Breast epithelium (tissue), 4 donors: ENCODE measurements around the gene BRD8. TPM values are rescaled to one million over a fixed set of nuclear protein-coding genes. Genes with fewer than 3 reads are reported as not detected.

Experiments
- DNase-seq, 2 donors: peaks; one replicate each; pipeline ENCODE4 v3.0.0-alpha.2; 2019; ENCODE audit warnings: low spot score in 2 of 2
- H3K27ac ChIP-seq, 2 donors: fragments of 200-600 bp; sonication (generic) in 1 of 2; one replicate each; pipeline ENCODE4 v1.5.1; 2016 to 2019; ENCODE audit warnings: mild to moderate bottlenecking in 1 of 2
- H3K27me3 ChIP-seq, 2 donors: fragments of 200-600 bp; sonication (generic) in 1 of 2; one replicate each; pipeline versions ENCODE4 v1.5.1 to v1.6.0; 2017 to 2019; ENCODE audit warnings: control low read depth in 1 of 2, mild to moderate bottlenecking in 1 of 2
- H3K36me3 ChIP-seq: fragments of 200-600 bp; one replicate; pipeline ENCODE4 v1.5.1; 2019
- H3K4me1 ChIP-seq, 2 donors: fragments of 200-600 bp; sonication (generic); one replicate each; pipeline ENCODE4 v1.5.1; 2016 to 2019; ENCODE audit warnings: control low read depth in 1 of 2
- H3K4me3 ChIP-seq, 3 donors: fragments of 200-600 bp; sonication (generic); 1 replicate in 2 of 3; 2 replicates in 1 of 3; pipeline ENCODE4 v1.5.1; 2016 to 2019; ENCODE audit warnings: mild to moderate bottlenecking in 3 of 3, moderate library complexity in 2 of 3
- H3K9me3 ChIP-seq, 2 donors: fragments of 200-600 bp; sonication (generic) in 1 of 2; one replicate each; pipeline ENCODE4 v1.5.1; 2016 to 2019; ENCODE audit warnings: control low read depth in 1 of 2
- CTCF ChIP-seq, 3 donors: fragments of 450-650 bp; IDR thresholded peaks; one replicate each; pipeline ENCODE4 v1.5.1; 2016 to 2017; ENCODE audit warnings: antibody characterized with exemption in 3 of 3, mild to moderate bottlenecking in 3 of 3, moderate library complexity in 3 of 3
- POLR2A ChIP-seq: fragments of 450-650 bp; IDR thresholded peaks from one replicate; pipeline ENCODE4 v1.6.1; 2016; ENCODE audit warnings: antibody characterized with exemption, mild to moderate bottlenecking, moderate library complexity
- POLR2AphosphoS5 ChIP-seq, 3 donors: sonication (generic); formaldehyde crosslinking; IDR thresholded peaks; one replicate each; pipeline ENCODE4 v1.6.1; 2017; ENCODE audit warnings: antibody characterized with exemption in 3 of 3
- intact Hi-C: fragments of 100-400 bp; cut with DNase I; formaldehyde crosslinking; loops from one replicate; pipeline ENCODE4 v1.15.1; 2023; ENCODE audit warnings: low total_unique reads
- total RNA-seq, 3 donors: library from RNA; depleted of rRNA; stranded (reverse); fragments of >200 nt; gene quantifications; one replicate each; pipeline ENCODE4 v1.1.0, GENCODE V29; 2016

The BRD8 gene
- total RNA-seq, 3 donors from 2014 or later, result 28.6 to 90.4 (median 69.5) TPM

- Histone ChIP-seq H3K4me3 (peak within 1 kb of the TSS; percentile 46 to 68 (median 64)), H3K36me3 (no peaks in the 10 kb centered on the region), H3K27me3 (no peaks in the 10 kb centered on the region), H3K4me1 (no peaks in the 10 kb centered on the region), H3K9me3 (no peaks in the 10 kb centered on the region), H3K27ac (no peak within 1 kb of the TSS)
- DNase-seq, result peak; percentile 30 to 58
- intact Hi-C loops, result no loop called here
- no peak for TF ChIP-seq POLR2A
- no peak for TF ChIP-seq CTCF (IDR thresholded peaks at IDR 0.05)
- TF ChIP-seq POLR2AphosphoS5 (IDR thresholded peaks at IDR 0.05), result no peak
Observed at GRCh38 chr5:138138949-138139780, 39.3 kb downstream of the BRD8 start, which contains the start of gene NME5. Gene NME5 (minus strand): TSS chr5:138139428. CDS start chr5:138138780, 648 bp downstream.

GRCh38 chr5:138132543-138132942, 45.9 kb downstream of the BRD8 start:
- no peak for TF ChIP-seq POLR2AphosphoS5 (IDR thresholded peaks at IDR 0.05)
- no peak for TF ChIP-seq POLR2A
- no peak for TF ChIP-seq CTCF (IDR thresholded peaks at IDR 0.05)
- no peaks in the 10 kb centered on the region for H3K4me1 ChIP-seq
- no peaks in the 10 kb centered on the region for H3K9me3 ChIP-seq
- no peak overlapping the region for H3K27ac ChIP-seq
- peak overlapping the region in 1 of 3 donors; percentile 25 for H3K4me3 ChIP-seq
- H3K36me3 ChIP-seq, result no peaks in the 10 kb centered on the region
- intact Hi-C loops, result no loop called here
- DNase-seq, result no peak
- no peaks in the 10 kb centered on the region for H3K27me3 ChIP-seq

- Histone ChIP-seq H3K36me3 (no peaks in the 10 kb centered on the region), H3K4me1 (no peaks in the 10 kb centered on the region), H3K27me3 (no peaks in the 10 kb centered on the region), H3K27ac (no peak overlapping the region), H3K4me3 (no peak overlapping the region), H3K9me3 (no peaks in the 10 kb centered on the region)
- intact Hi-C loops, result no loop called here
- TF ChIP-seq CTCF (IDR thresholded peaks at IDR 0.05) (no peak), POLR2A (no peak), POLR2AphosphoS5 (IDR thresholded peaks at IDR 0.05) (no peak)
- DNase-seq, result no peak
Observed at GRCh38 chr5:138129347-138129746, 49.1 kb downstream of the BRD8 start.

GRCh38 chr5:138128334-138128733, 50.1 kb downstream of the BRD8 start:
- no peaks in the 10 kb centered on the region for H3K27me3 ChIP-seq
- H3K4me3 ChIP-seq, result no peak overlapping the region
- intact Hi-C loops, result no loop called here
- TF ChIP-seq CTCF (IDR thresholded peaks at IDR 0.05) (no peak), POLR2AphosphoS5 (IDR thresholded peaks at IDR 0.05) (no peak), POLR2A (no peak)
- H3K9me3 ChIP-seq, result no peaks in the 10 kb centered on the region
- no peaks in the 10 kb centered on the region for H3K36me3 ChIP-seq
- H3K27ac ChIP-seq, result no peak overlapping the region
- no peaks in the 10 kb centered on the region for H3K4me1 ChIP-seq
- no peak for DNase-seq

GRCh38 chr5:138115254-138115653, 63.2 kb downstream of the BRD8 start:
- intact Hi-C loops, result no loop called here
- Histone ChIP-seq H3K27ac (no peak overlapping the region), H3K4me3 (no peak overlapping the region), H3K27me3 (no peaks in the 10 kb centered on the region), H3K4me1 (no peaks in the 10 kb centered on the region), H3K9me3 (no peaks in the 10 kb centered on the region), H3K36me3 (no peaks in the 10 kb centered on the region)
- TF ChIP-seq CTCF (IDR thresholded peaks at IDR 0.05) (no peak), POLR2AphosphoS5 (IDR thresholded peaks at IDR 0.05) (no peak), POLR2A (no peak)
- no peak for DNase-seq
